Osteoblast (primary cell): ENCODE results near the gene SUMO1. TPM values are rescaled to one million over a fixed set of nuclear protein-coding genes. Genes with fewer than 3 reads are reported as not detected.
A peak's percentile ranks its signal among the peaks of the same experiment; 100 is the strongest.

ENCODE experiments used
- DNase-seq: peaks from one replicate; pipeline ENCODE4 v3.0.0; 2011; ENCODE audit warnings: low spot score, mixed read lengths; ENCODE audit not compliant: insufficient read length; ENCODE audit errors: missing footprints
- H2AFZ ChIP-seq: 2 replicates; pipeline ENCODE4 v1.6.0; 2011; ENCODE audit warnings: mild to moderate bottlenecking, low read length
- H3K27ac ChIP-seq: 2 replicates; pipeline ENCODE4 v1.5.1; 2011; ENCODE audit warnings: mild to moderate bottlenecking, low read depth, low read length, moderate library complexity
- H3K27me3 ChIP-seq: 2 replicates; pipeline ENCODE4 v1.6.0; 2012; ENCODE audit warnings: mild to moderate bottlenecking, control low read depth, inconsistent platforms, low read length, moderate library complexity; ENCODE audit not compliant: insufficient read depth
- H3K36me3 ChIP-seq: 2 replicates; pipeline ENCODE4 v1.5.1; 2011; ENCODE audit warnings: mild to moderate bottlenecking, low read length, control low read depth, moderate library complexity; ENCODE audit not compliant: insufficient read depth
- H3K4me1 ChIP-seq: 2 replicates; pipeline ENCODE4 v1.5.1; 2011; ENCODE audit warnings: mild to moderate bottlenecking, low read length, control low read depth, moderate library complexity; ENCODE audit not compliant: insufficient read depth
- H3K4me2 ChIP-seq: 2 replicates; pipeline ENCODE4 v1.6.0; 2011; ENCODE audit warnings: mild to moderate bottlenecking, low read length; ENCODE audit not compliant: insufficient read depth
- H3K4me3 ChIP-seq: fragments of 200-600 bp; sonication (generic); 3 replicates; pipeline ENCODE4 v1.5.1; 2012; ENCODE audit warnings: mild to moderate bottlenecking, low read length, inconsistent platforms; ENCODE audit not compliant: insufficient read depth
- H3K79me2 ChIP-seq: 2 replicates; pipeline ENCODE4 v1.6.0; 2012; ENCODE audit warnings: mild to moderate bottlenecking, low read length, control low read depth, inconsistent platforms; ENCODE audit not compliant: insufficient read depth
- H3K9me3 ChIP-seq: 2 replicates; pipeline ENCODE4 v1.5.1; 2011; ENCODE audit warnings: low read depth, low read length, control low read depth
- H4K20me1 ChIP-seq: 2 replicates; pipeline ENCODE4 v1.6.0; 2012; ENCODE audit warnings: mild to moderate bottlenecking, low read length, control low read depth; ENCODE audit not compliant: insufficient read depth
- CTCF ChIP-seq: IDR thresholded peaks from 2 replicates; pipeline ENCODE4 v1.5.1; 2011; ENCODE audit warnings: mild to moderate bottlenecking, low read depth, low read length, moderate library complexity; ENCODE audit errors: extremely low read depth
- total RNA-seq: library from RNA; depleted of rRNA; stranded (reverse); fragments of >200 nt; gene quantifications from 2 replicates; pipeline ENCODE4 v1.2.3, GENCODE V29; 2012

SUMO1 gene
- total RNA-seq, 1 donor = 107 TPM

- H4K20me1 ChIP-seq = no peaks in the 10 kb centered on the region
- H3K36me3 ChIP-seq = no peaks in the 10 kb centered on the region
- H2AFZ ChIP-seq = no peak overlapping the region
- TF ChIP-seq CTCF = no peak
- H3K4me2 ChIP-seq = no peak overlapping the region
- no peak overlapping the region for H3K27ac ChIP-seq
- H3K9me3 ChIP-seq = no peaks in the 10 kb centered on the region
- H3K79me2 ChIP-seq = no peaks in the 10 kb centered on the region
- H3K4me3 ChIP-seq = no peak overlapping the region
- H3K27me3 ChIP-seq = no peaks in the 10 kb centered on the region
- DNase-seq = no peak
- H3K4me1 ChIP-seq = peaks cover 18% of the 10 kb centered on the region
Observed at GRCh38 chr2:202184557-202184956, 53.8 kb downstream of the SUMO1 start.

- H3K4me3 ChIP-seq = no peak overlapping the region
- no peak overlapping the region for H2AFZ ChIP-seq
- H3K36me3 ChIP-seq = no peaks in the 10 kb centered on the region
- H3K27ac ChIP-seq = no peak overlapping the region
- TF ChIP-seq CTCF = peak; percentile 83
- no peaks in the 10 kb centered on the region for H3K9me3 ChIP-seq
- no peaks in the 10 kb centered on the region for H3K79me2 ChIP-seq
- no peak for DNase-seq
- no peaks in the 10 kb centered on the region for H3K4me1 ChIP-seq
- no peak overlapping the region for H3K4me2 ChIP-seq
- H4K20me1 ChIP-seq = no peaks in the 10 kb centered on the region
- no peaks in the 10 kb centered on the region for H3K27me3 ChIP-seq
Observed at GRCh38 chr2:202178346-202178958, 59.9 kb downstream of the SUMO1 start.

- peak overlapping the region; percentile 32 for H3K4me2 ChIP-seq
- no peaks in the 10 kb centered on the region for H3K27me3 ChIP-seq
- TF ChIP-seq CTCF = no peak
- peak overlapping the region; percentile 1 for H3K4me3 ChIP-seq
- H3K79me2 ChIP-seq = no peaks in the 10 kb centered on the region
- peaks cover 5% of the 10 kb centered on the region for H3K4me1 ChIP-seq
- H3K9me3 ChIP-seq = no peaks in the 10 kb centered on the region
- no peak overlapping the region for H3K27ac ChIP-seq
- DNase-seq = peak; percentile 37
- H3K36me3 ChIP-seq = no peaks in the 10 kb centered on the region
- H2AFZ ChIP-seq = peak overlapping the region; percentile 59
- no peaks in the 10 kb centered on the region for H4K20me1 ChIP-seq
Observed at GRCh38 chr2:202172439-202173211, 65.8 kb downstream of the SUMO1 start.

GRCh38 chr2:202171241-202171825 lies 67.1 kb downstream of the SUMO1 start:
- Histone ChIP-seq H3K36me3 (no peaks in the 10 kb centered on the region), H2AFZ (peak overlapping the region; percentile 93), H3K4me1 (peaks cover 5% of the 10 kb centered on the region), H3K79me2 (no peaks in the 10 kb centered on the region), H3K27me3 (no peaks in the 10 kb centered on the region), H3K4me2 (peak overlapping the region; percentile 63), H3K9me3 (no peaks in the 10 kb centered on the region), H4K20me1 (no peaks in the 10 kb centered on the region), H3K4me3 (peak overlapping the region; percentile 55), H3K27ac (no peak overlapping the region)
- no peak for TF ChIP-seq CTCF
- peak; percentile 31 for DNase-seq
